NOMO-1 treated with DMSO at 0.1 percent for 48 hours (cell line): ENCODE data around the gene PRRC2A.

Experiments used
- DNase-seq: peaks from one replicate; lab custom pipeline; 2025; ENCODE audit not compliant: unreplicated experiment; lab: John Stamatoyannopoulos, UW

PRRC2A gene

GRCh38 chr6:31622684-31623091 lies 2.2 kb downstream of the PRRC2A start:
- peak; percentile 38 for DNase-seq

GRCh38 chr6:31624070-31624469 lies 3.6 kb downstream of the PRRC2A start:
- DNase-seq: no peak

- no peak for DNase-seq
Measured at GRCh38 chr6:31626952-31627351, 6.4 kb downstream of the PRRC2A start.

GRCh38 chr6:31627690-31628287 lies 7.3 kb downstream of the PRRC2A start:
- no peak for DNase-seq

- no peak for DNase-seq
Measured at GRCh38 chr6:31629014-31629413, 8.5 kb downstream of the PRRC2A start.

- DNase-seq: no peak
Measured at GRCh38 chr6:31630177-31630934, 9.8 kb downstream of the PRRC2A start.

- DNase-seq: no peak
Measured at GRCh38 chr6:31631209-31631608, 10.7 kb downstream of the PRRC2A start.

- no peak for DNase-seq
Measured at GRCh38 chr6:31631681-31632278, 11.3 kb downstream of the PRRC2A start.

- no peak for DNase-seq
Measured at GRCh38 chr6:31632279-31632946, 11.9 kb downstream of the PRRC2A start.

GRCh38 chr6:31633447-31633846 lies 12.9 kb downstream of the PRRC2A start:
- no peak for DNase-seq

- DNase-seq: no peak
Measured at GRCh38 chr6:31634131-31634530, 13.6 kb downstream of the PRRC2A start.

GRCh38 chr6:31634969-31635575 lies 14.6 kb downstream of the PRRC2A start:
- no peak for DNase-seq

GRCh38 chr6:31636698-31637596 lies 16.4 kb downstream of the PRRC2A start:
- DNase-seq: no peak

GRCh38 chr6:31639043-31639442 lies 18.5 kb downstream of the PRRC2A start:
- DNase-seq: no peak

- no peak for DNase-seq
Measured at GRCh38 chr6:31639449-31639861, 18.9 kb downstream of the PRRC2A start.

- no peak for DNase-seq
Measured at GRCh38 chr6:31640612-31641011, 20.1 kb downstream of the PRRC2A start.

- no peak for DNase-seq
Measured at GRCh38 chr6:31641370-31641769, 20.9 kb downstream of the PRRC2A start.

GRCh38 chr6:31642798-31643570 lies 22.5 kb downstream of the PRRC2A start:
- no peak for DNase-seq

GRCh38 chr6:31643818-31644454 lies 23.4 kb downstream of the PRRC2A start:
- no peak for DNase-seq
